ENCODE data around the gene MAST4. TPM values are rescaled to one million over a fixed set of nuclear protein-coding genes. Genes with fewer than 3 reads are reported as not detected.

The MAST4 gene
- total and polyA plus RNA-seq, 2 donors (not counting 1 experiment from before 2014, with no cell fraction given), result 7.0 to 15.2 TPM

DNA sequence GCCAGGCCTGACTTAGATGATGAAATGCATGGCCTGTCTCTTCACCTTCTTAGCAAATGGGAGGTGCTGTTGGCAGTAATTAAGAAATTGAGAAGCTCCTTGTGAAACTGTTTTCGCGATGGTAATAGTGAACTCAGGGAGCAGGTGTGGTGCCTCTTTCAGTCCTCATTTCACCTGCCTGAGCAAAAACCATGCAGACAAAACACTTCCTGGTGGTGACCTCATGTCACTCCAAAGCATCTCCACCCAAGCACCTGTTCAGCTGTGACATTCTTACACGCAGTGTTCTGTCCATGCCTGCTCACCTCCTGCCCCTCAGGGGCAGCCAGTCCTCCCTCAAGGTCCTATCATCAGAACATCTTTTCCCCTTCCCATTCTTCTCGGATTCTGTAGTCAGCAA lies 453.9 kb downstream of the MAST4 start:
- Histone ChIP-seq H3K4me3 (replicated peaks in 1 of 4; ENCODE audit: control extremely low read depth in 1 of 4, insufficient read depth in 1 of 4, low read depth in 3 of 4, low read length in 4 of 4) (no peak overlapping the region), H3K4me1 (ENCODE audit: control insufficient read depth, extremely low read depth, insufficient read depth, low read length) (no peaks in the 10 kb centered on the region), H3K9ac (ENCODE audit: insufficient read depth, low read length) (no peak overlapping the region), H4K20me1 (ENCODE audit: control insufficient read depth, extremely low read depth, insufficient read depth, low read length) (peaks cover 3% of the 10 kb centered on the region), H3K36me3 (ENCODE audit: control insufficient read depth, insufficient read depth, low read length) (no peaks in the 10 kb centered on the region), H3K27ac (ENCODE audit: insufficient read depth, low read length) (no peak overlapping the region), H3K4me2 (ENCODE audit: extremely low read depth, insufficient read depth, low read length) (no peak overlapping the region), H3K79me2 (ENCODE audit: control insufficient read depth, insufficient read depth, low read length) (no peaks in the 10 kb centered on the region), H3K9me3 (ENCODE audit: control insufficient read depth, insufficient read depth, low read depth, low read length) (no peaks in the 10 kb centered on the region), H3K27me3 (ENCODE audit: control insufficient read depth, insufficient read depth, low read length) (no peaks in the 10 kb centered on the region), H2AFZ (ENCODE audit: low read length) (no peak overlapping the region)
- TF ChIP-seq EZH2 (IDR thresholded peaks at IDR 0.05; ENCODE audit: low read length, missing control alignments), result no peak
- no peak for DNase-seq (ENCODE audit: low read depth in 2 of 2)

DNA sequence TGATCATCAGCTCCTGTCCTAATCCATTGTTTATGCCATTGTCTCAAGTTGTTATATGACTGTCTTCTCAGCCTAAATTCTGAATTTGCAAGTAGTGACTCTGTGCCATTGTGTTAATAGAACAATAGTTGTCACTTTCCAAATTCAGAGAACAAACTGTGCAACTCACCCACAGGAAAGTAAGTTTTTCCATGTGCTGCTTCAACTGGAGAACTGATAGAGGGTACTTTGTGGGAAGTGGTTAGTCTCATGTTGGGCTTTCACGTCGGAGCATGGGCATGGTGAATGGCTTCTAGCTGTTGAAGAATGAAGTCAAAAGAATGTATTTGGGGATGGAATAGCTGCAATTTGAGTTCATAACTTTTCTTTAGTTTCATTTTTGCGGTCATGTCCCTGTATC lies 454.4 kb downstream of the MAST4 start:
- Histone ChIP-seq H3K36me3 (ENCODE audit: control insufficient read depth, insufficient read depth, low read length) (no peaks in the 10 kb centered on the region), H3K9ac (ENCODE audit: insufficient read depth, low read length) (no peak overlapping the region), H3K9me3 (ENCODE audit: control insufficient read depth, insufficient read depth, low read depth, low read length) (no peaks in the 10 kb centered on the region), H3K27me3 (ENCODE audit: control insufficient read depth, insufficient read depth, low read length) (no peaks in the 10 kb centered on the region), H2AFZ (ENCODE audit: low read length) (no peak overlapping the region), H3K4me1 (ENCODE audit: control insufficient read depth, extremely low read depth, insufficient read depth, low read length) (no peaks in the 10 kb centered on the region), H4K20me1 (ENCODE audit: control insufficient read depth, extremely low read depth, insufficient read depth, low read length) (peaks cover 3% of the 10 kb centered on the region), H3K4me3 (replicated peaks in 1 of 4; ENCODE audit: control extremely low read depth in 1 of 4, insufficient read depth in 1 of 4, low read depth in 3 of 4, low read length in 4 of 4) (no peak overlapping the region), H3K79me2 (ENCODE audit: control insufficient read depth, insufficient read depth, low read length) (no peaks in the 10 kb centered on the region), H3K27ac (ENCODE audit: insufficient read depth, low read length) (no peak overlapping the region), H3K4me2 (ENCODE audit: extremely low read depth, insufficient read depth, low read length) (peak overlapping the region; percentile 21)
- TF ChIP-seq, protein P1, sequence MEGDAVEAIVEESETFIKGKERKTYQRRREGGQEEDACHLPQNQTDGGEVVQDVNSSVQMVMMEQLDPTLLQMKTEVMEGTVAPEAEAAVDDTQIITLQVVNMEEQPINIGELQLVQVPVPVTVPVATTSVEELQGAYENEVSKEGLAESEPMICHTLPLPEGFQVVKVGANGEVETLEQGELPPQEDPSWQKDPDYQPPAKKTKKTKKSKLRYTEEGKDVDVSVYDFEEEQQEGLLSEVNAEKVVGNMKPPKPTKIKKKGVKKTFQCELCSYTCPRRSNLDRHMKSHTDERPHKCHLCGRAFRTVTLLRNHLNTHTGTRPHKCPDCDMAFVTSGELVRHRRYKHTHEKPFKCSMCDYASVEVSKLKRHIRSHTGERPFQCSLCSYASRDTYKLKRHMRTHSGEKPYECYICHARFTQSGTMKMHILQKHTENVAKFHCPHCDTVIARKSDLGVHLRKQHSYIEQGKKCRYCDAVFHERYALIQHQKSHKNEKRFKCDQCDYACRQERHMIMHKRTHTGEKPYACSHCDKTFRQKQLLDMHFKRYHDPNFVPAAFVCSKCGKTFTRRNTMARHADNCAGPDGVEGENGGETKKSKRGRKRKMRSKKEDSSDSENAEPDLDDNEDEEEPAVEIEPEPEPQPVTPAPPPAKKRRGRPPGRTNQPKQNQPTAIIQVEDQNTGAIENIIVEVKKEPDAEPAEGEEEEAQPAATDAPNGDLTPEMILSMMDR (conservative IDR thresholded peaks at IDR 0.05 in 1 of 2, IDR thresholded peaks at IDR 0.05 in 1 of 2; ENCODE audit: low read depth in 1 of 2, low read length in 2 of 2), result no peak
- TF ChIP-seq EZH2 (IDR thresholded peaks at IDR 0.05; ENCODE audit: low read length, missing control alignments), result no peak
- DNase-seq (ENCODE audit: low read depth in 2 of 2), result no peak

DNA sequence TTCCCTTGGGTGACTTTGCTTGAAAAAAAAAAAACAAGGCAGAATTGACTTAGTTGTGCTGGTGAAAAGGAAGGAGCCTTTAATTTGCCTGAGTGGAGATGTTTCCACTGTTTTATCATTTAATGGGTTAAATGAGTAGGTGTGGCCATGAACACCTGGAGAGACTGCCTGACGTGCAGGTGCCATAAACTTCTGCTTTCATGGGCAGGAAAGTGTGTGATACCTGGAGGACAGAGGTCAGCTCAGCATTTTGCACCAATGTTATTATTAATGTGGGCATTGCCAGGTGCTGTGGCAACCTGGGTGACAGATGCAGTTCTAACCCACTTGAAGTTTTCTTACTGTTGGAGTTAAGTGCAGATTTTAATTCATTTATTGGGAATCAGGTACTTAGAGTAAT lies 455.0 kb downstream of the MAST4 start:
- Histone ChIP-seq H3K27ac (ENCODE audit: insufficient read depth, low read length) (no peak overlapping the region), H3K27me3 (ENCODE audit: control insufficient read depth, insufficient read depth, low read length) (no peaks in the 10 kb centered on the region), H2AFZ (ENCODE audit: low read length) (no peak overlapping the region), H4K20me1 (ENCODE audit: control insufficient read depth, extremely low read depth, insufficient read depth, low read length) (peaks cover 3% of the 10 kb centered on the region), H3K4me1 (ENCODE audit: control insufficient read depth, extremely low read depth, insufficient read depth, low read length) (no peaks in the 10 kb centered on the region), H3K9ac (ENCODE audit: insufficient read depth, low read length) (no peak overlapping the region), H3K4me2 (ENCODE audit: extremely low read depth, insufficient read depth, low read length) (no peak overlapping the region), H3K36me3 (ENCODE audit: control insufficient read depth, insufficient read depth, low read length) (no peaks in the 10 kb centered on the region), H3K9me3 (ENCODE audit: control insufficient read depth, insufficient read depth, low read depth, low read length) (no peaks in the 10 kb centered on the region), H3K4me3 (replicated peaks in 1 of 4; ENCODE audit: control extremely low read depth in 1 of 4, insufficient read depth in 1 of 4, low read depth in 3 of 4, low read length in 4 of 4) (no peak overlapping the region), H3K79me2 (ENCODE audit: control insufficient read depth, insufficient read depth, low read length) (no peaks in the 10 kb centered on the region)
- TF ChIP-seq EZH2 (IDR thresholded peaks at IDR 0.05; ENCODE audit: low read length, missing control alignments), result no peak
- TF ChIP-seq, protein P1 (conservative IDR thresholded peaks at IDR 0.05 in 1 of 2, IDR thresholded peaks at IDR 0.05 in 1 of 2; ENCODE audit: low read depth in 1 of 2, low read length in 2 of 2), result no peak
- DNase-seq (ENCODE audit: low read depth in 2 of 2), result no peak

Data from fibroblast of lung (primary cell).